Neuronal stem cell (in vitro differentiated cells): ENCODE measurements around the gene CACNG4.

ENCODE experiments used
- DNase-seq: peaks from one replicate; pipeline ENCODE4 v3.0.0-alpha.2; 2013; ENCODE audit warnings: low spot score
- H2AFZ ChIP-seq: one replicate; pipeline ENCODE4 v1.6.1; 2013; ENCODE audit warnings: mild to moderate bottlenecking, low read length, inconsistent platforms
- H2AK5ac ChIP-seq: 2 replicates; pipeline ENCODE4 v1.6.1; 2013; ENCODE audit warnings: low read depth, mild to moderate bottlenecking, inconsistent platforms, low read length, moderate library complexity, mixed read lengths
- H2BK120ac ChIP-seq: 2 replicates; pipeline ENCODE4 v1.6.1; 2013; ENCODE audit warnings: low read depth, mild to moderate bottlenecking, inconsistent platforms, low read length, moderate library complexity, mixed read lengths
- H2BK12ac ChIP-seq: one replicate; pipeline ENCODE4 v1.6.1; 2013; ENCODE audit warnings: low read length, inconsistent platforms
- H2BK15ac ChIP-seq: 2 replicates; pipeline ENCODE4 v1.6.1; 2013; ENCODE audit warnings: mild to moderate bottlenecking, low read length, inconsistent platforms, mixed read lengths
- H2BK5ac ChIP-seq: one replicate; pipeline ENCODE4 v1.6.1; 2013; ENCODE audit warnings: inconsistent platforms, mild to moderate bottlenecking, low read length, moderate library complexity
- H3K14ac ChIP-seq: one replicate; pipeline ENCODE4 v1.6.1; 2013; ENCODE audit warnings: low read length, inconsistent platforms
- H3K18ac ChIP-seq: 2 replicates; pipeline ENCODE4 v1.6.1; 2013; ENCODE audit warnings: low read length, inconsistent platforms
- H3K23ac ChIP-seq: 2 replicates; pipeline ENCODE4 v1.6.1; 2013; ENCODE audit warnings: low read depth, mild to moderate bottlenecking, mixed read lengths, low read length, inconsistent platforms; ENCODE audit not compliant: poor library complexity
- H3K27ac ChIP-seq: replicated peaks from 3 replicates; pipeline ENCODE4 v1.5.1; 2013; ENCODE audit warnings: low read length, inconsistent platforms
- H3K27me3 ChIP-seq, 3 experiments: 2 replicates each; pipeline ENCODE4 v1.6.1; 2013; ENCODE audit warnings: low read length in 3 of 3, mild to moderate bottlenecking in 2 of 3, inconsistent platforms in 1 of 3, low read depth in 1 of 3, mixed read lengths in 1 of 3, moderate library complexity in 1 of 3; ENCODE audit not compliant: control insufficient read depth in 3 of 3, insufficient read depth in 3 of 3
- H3K36me3 ChIP-seq, 2 donors: replicated peaks in 1 of 2; 2 replicates each; pipeline ENCODE4 v1.6.1; 2013; ENCODE audit warnings: low read length in 2 of 2; ENCODE audit not compliant: control insufficient read depth in 2 of 2, insufficient read depth in 2 of 2
- H3K4ac ChIP-seq: 2 replicates; pipeline ENCODE4 v1.6.1; 2013; ENCODE audit warnings: inconsistent platforms, mild to moderate bottlenecking, low read length, moderate library complexity
- H3K4me1 ChIP-seq, 2 donors: 1 replicate in 1 of 2; 2 replicates in 1 of 2; pipeline ENCODE4 v1.6.1; 2013; ENCODE audit warnings: low read length in 2 of 2, low read depth in 1 of 2; ENCODE audit not compliant: control insufficient read depth in 2 of 2, insufficient read depth in 1 of 2
- H3K4me2 ChIP-seq: one replicate; pipeline ENCODE4 v1.6.1; 2013; ENCODE audit warnings: mild to moderate bottlenecking, low read length, inconsistent platforms; ENCODE audit not compliant: insufficient read depth, poor library complexity, severe bottlenecking
- H3K4me3 ChIP-seq, 2 donors: 2 replicates each; pipeline ENCODE4 v1.5.1; 2013; ENCODE audit warnings: low read length in 2 of 2, mild to moderate bottlenecking in 2 of 2, inconsistent platforms in 1 of 2, moderate library complexity in 1 of 2
- H3K79me1 ChIP-seq: one replicate; pipeline ENCODE4 v1.6.1; 2013; ENCODE audit warnings: low read depth, mild to moderate bottlenecking, inconsistent platforms, low read length, moderate library complexity
- H3K9ac ChIP-seq: one replicate; pipeline ENCODE4 v1.6.1; 2013; ENCODE audit warnings: mild to moderate bottlenecking, low read depth, low read length, inconsistent platforms; ENCODE audit not compliant: poor library complexity
- H3K9me3 ChIP-seq, 2 donors: replicated peaks in 1 of 2; 2 replicates each; pipeline versions ENCODE3 to v1.6.1; 2013; ENCODE audit warnings: low read length in 2 of 2, mild to moderate bottlenecking in 2 of 2, inconsistent platforms in 1 of 2, low read depth in 1 of 2, mixed read lengths in 1 of 2, moderate library complexity in 1 of 2; ENCODE audit not compliant: control insufficient read depth in 2 of 2, insufficient read depth in 1 of 2
- H4K8ac ChIP-seq: one replicate; pipeline ENCODE4 v1.6.1; 2013; ENCODE audit warnings: low read depth, mild to moderate bottlenecking, inconsistent platforms, low read length, moderate library complexity
- H4K91ac ChIP-seq: one replicate; pipeline ENCODE4 v1.6.1; 2013; ENCODE audit warnings: low read length, low read depth, mild to moderate bottlenecking, inconsistent platforms; ENCODE audit not compliant: poor library complexity
- WGBS, 2 donors: extraction: QIAGEN DNeasy Blood & Tissue Kit; methylation state at CpG; one replicate each; pipeline ENCODE4 v1.1.7; 2013; ENCODE audit warnings: missing lambda C conversion rate in 2 of 2, mixed read lengths in 1 of 2; ENCODE audit not compliant: insufficient read length in 2 of 2, insufficient replicate concordance in 1 of 2; ENCODE audit errors: extremely low coverage in 2 of 2; 5-methylcytosine and 5-hydroxymethylcytosine counted together

The CACNG4 gene

GRCh38 chr17:66943484-66943883 lies 21.0 kb upstream of the CACNG4 start:
- Histone ChIP-seq H3K9me3 (peaks cover 0 to 2% of the 10 kb centered on the region in 2 donors), H4K91ac (no peak overlapping the region), H3K23ac (no peak overlapping the region), H3K9ac (no peak overlapping the region), H3K4me1 (peaks cover 3 to 10% of the 10 kb centered on the region in 2 donors), H2BK5ac (no peak overlapping the region), H3K4ac (no peak overlapping the region), H2BK15ac (no peak overlapping the region), H3K79me1 (no peaks in the 10 kb centered on the region), H3K27ac (no peak overlapping the region), H3K36me3 (no peaks in the 10 kb centered on the region), H3K27me3 (peaks cover 0 to 54% (median 0%) of the 10 kb centered on the region in 3 experiments), H2BK12ac (no peak overlapping the region), H2BK120ac (no peak overlapping the region), H3K4me3 (no peak overlapping the region), H2AFZ (peak overlapping the region; percentile 80), H3K4me2 (no peak overlapping the region), H2AK5ac (no peak overlapping the region), H3K18ac (no peak overlapping the region), H4K8ac (no peak overlapping the region), H3K14ac (no peak overlapping the region)
- WGBS, 2 donors, result no CpG with 5 or more reads among the region's 6 CpGs
- DNase-seq, result no peak

DNA sequence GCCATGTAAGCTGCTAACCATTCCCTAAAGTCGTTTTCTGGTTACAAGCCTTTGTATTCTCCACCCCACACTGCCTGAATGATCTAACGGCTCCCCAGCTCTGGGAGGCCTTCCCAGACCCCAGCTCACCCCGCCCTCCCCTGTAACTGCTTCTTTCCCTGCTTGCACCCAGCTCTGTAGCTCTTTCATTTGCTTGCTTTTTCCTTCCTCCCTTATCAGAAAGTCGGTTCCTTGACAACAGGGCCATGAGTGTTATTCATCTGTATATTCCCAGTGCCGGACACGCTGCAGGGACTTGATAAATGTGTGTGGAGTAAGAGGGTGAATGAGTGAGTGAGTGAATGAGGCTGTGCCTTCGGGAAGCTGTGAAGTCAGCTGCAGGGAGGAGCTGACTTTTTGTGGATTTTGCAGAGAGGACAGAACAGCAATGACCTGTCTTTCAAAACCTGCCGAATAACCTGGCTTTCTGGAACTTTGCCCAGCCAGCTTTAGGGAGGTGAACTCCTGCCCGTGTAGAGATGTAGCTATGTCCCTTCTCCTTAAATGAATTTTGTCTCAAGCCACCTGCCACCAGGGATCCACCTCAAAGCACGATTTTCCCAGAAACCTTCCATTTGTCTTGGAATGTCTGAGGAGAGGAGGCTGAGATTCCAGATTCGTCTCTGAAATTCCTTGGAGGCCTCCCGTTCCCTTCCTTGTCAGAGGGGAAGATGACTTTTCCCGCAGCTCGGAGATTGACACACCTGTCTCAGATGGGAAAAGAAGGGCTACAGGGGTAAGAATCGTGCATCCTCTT lies 20.0 kb upstream of the CACNG4 start:
- peaks cover 0 to 4% of the 10 kb centered on the region in 2 donors for H3K9me3 ChIP-seq
- peaks cover 0 to 47% (median 0%) of the 10 kb centered on the region in 3 experiments for H3K27me3 ChIP-seq
- H3K4me3 ChIP-seq, result no peak overlapping the region
- H2AFZ ChIP-seq, result peak overlapping the region; percentile 80
- H3K4ac ChIP-seq, result no peak overlapping the region
- H3K18ac ChIP-seq, result no peak overlapping the region
- H2BK15ac ChIP-seq, result no peak overlapping the region
- no peak overlapping the region for H3K27ac ChIP-seq
- H3K79me1 ChIP-seq, result no peaks in the 10 kb centered on the region
- no peak overlapping the region for H4K8ac ChIP-seq
- H3K23ac ChIP-seq, result no peak overlapping the region
- no peak overlapping the region for H2BK120ac ChIP-seq
- no peak overlapping the region for H4K91ac ChIP-seq
- H2BK12ac ChIP-seq, result no peak overlapping the region
- peaks cover 4 to 10% of the 10 kb centered on the region in 2 donors for H3K4me1 ChIP-seq
- H3K4me2 ChIP-seq, result no peak overlapping the region
- no CpG with 5 or more reads among the region's 15 CpGs for WGBS, 2 donors
- no peak for DNase-seq
- no peak overlapping the region for H2BK5ac ChIP-seq
- H3K9ac ChIP-seq, result no peak overlapping the region
- no peaks in the 10 kb centered on the region for H3K36me3 ChIP-seq
- H3K14ac ChIP-seq, result no peak overlapping the region
- no peak overlapping the region for H2AK5ac ChIP-seq

DNA sequence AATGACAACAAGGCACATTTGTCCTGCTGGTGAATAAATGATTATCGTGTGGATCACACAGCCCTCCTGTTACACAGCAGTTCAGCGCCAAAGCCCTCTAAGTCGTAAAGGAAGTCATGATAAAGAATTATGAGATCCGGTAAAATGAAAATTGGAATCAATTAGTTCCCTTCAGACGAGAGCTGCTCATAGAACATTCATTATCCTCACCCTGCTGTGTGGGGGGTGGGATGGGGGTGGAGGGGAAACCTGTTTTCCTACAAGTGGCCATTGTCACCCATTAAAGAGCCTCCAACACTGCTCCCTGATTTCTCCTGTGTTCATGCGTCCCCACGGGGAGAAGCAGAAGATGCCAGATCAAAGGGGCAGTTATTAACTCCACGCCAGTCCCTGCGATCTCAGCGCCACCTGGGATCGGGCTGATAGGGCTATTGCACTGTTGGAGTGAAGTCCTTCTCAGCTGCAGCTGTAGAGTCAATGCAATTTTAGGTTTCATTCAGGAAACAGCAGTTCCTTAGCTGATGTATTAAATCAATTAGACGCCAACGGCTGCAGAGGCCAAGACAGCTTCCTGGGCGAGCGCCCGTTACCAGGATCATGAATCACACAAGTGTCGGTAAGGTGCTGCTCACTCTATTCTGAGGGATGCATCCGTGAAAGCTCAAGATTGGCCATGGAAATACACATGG lies 19.2 kb upstream of the CACNG4 start:
- Histone ChIP-seq H2AFZ (no peak overlapping the region), H3K79me1 (no peaks in the 10 kb centered on the region), H3K4me1 (peaks cover 5 to 10% of the 10 kb centered on the region in 2 donors), H3K9me3 (peaks cover 0 to 7% of the 10 kb centered on the region in 2 donors), H3K27ac (no peak overlapping the region), H3K18ac (no peak overlapping the region), H3K14ac (no peak overlapping the region), H3K4ac (no peak overlapping the region), H2BK120ac (no peak overlapping the region), H2AK5ac (no peak overlapping the region), H2BK5ac (no peak overlapping the region), H4K91ac (no peak overlapping the region), H3K9ac (no peak overlapping the region), H2BK15ac (no peak overlapping the region), H3K4me2 (no peak overlapping the region), H4K8ac (no peak overlapping the region), H3K36me3 (no peaks in the 10 kb centered on the region), H3K27me3 (peaks cover 0 to 40% (median 0%) of the 10 kb centered on the region in 3 experiments), H3K23ac (no peak overlapping the region), H3K4me3 (no peak overlapping the region), H2BK12ac (no peak overlapping the region)
- DNase-seq, result no peak
- no CpG with 5 or more reads among the region's 18 CpGs for WGBS, 2 donors

GRCh38 chr17:66946251-66946650 lies 18.3 kb upstream of the CACNG4 start:
- no peak overlapping the region for H4K91ac ChIP-seq
- no peak overlapping the region for H2BK12ac ChIP-seq
- no peak overlapping the region for H2AK5ac ChIP-seq
- peaks cover 0 to 34% (median 0%) of the 10 kb centered on the region in 3 experiments for H3K27me3 ChIP-seq
- no peak overlapping the region for H3K4ac ChIP-seq
- H4K8ac ChIP-seq, result no peak overlapping the region
- no peaks in the 10 kb centered on the region for H3K79me1 ChIP-seq
- DNase-seq, result no peak
- H3K23ac ChIP-seq, result no peak overlapping the region
- H3K14ac ChIP-seq, result no peak overlapping the region
- no peak overlapping the region for H3K4me2 ChIP-seq
- H3K9me3 ChIP-seq, result peaks cover 0 to 7% of the 10 kb centered on the region in 2 donors
- no peak overlapping the region for H3K9ac ChIP-seq
- no CpG with 5 or more reads among the region's 6 CpGs for WGBS, 2 donors
- H3K4me1 ChIP-seq, result peaks cover 5 to 10% of the 10 kb centered on the region in 2 donors
- H2BK120ac ChIP-seq, result no peak overlapping the region
- no peak overlapping the region for H2AFZ ChIP-seq
- H3K27ac ChIP-seq, result no peak overlapping the region
- no peak overlapping the region for H2BK15ac ChIP-seq
- H3K36me3 ChIP-seq, result no peaks in the 10 kb centered on the region
- H2BK5ac ChIP-seq, result no peak overlapping the region
- no peak overlapping the region for H3K4me3 ChIP-seq
- H3K18ac ChIP-seq, result no peak overlapping the region
